HG02763 (cell line): Measurements from ENCODE around the gene MACROD2.
"Not testable (repeated sequence)": the region's sequence is repeated elsewhere in the genome, so short reads cannot be mapped to it uniquely, and the experiment has no call there.

ENCODE experiments used
- ATAC-seq: cut with Tn5 transposase; IDR thresholded peaks from one replicate; pipeline ENCODE4 v1.9.1; 2021; ENCODE audit warnings: mild to moderate bottlenecking, moderate library complexity; ENCODE audit not compliant: unreplicated experiment

Gene MACROD2

DNA sequence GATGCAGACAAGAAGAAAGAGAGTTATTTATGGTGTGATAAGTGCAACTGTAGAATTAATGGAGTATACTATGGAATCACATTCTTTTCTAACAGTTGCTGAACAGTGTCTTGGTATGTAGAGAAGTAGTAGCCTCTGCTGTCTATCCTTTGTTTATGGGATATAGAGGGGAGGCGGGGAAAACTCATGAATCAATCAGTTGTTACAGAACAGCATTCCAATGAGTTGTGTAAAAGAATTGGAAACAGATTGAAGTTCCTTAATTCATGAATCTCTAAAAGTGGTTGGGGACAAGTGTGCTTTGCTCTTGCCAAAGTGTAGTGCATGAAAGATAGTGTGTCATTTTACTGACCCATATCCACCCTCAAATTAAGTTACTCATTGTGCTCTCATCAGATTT lies 264.4 kb downstream of the MACROD2 start:
- ATAC-seq = no peak

DNA sequence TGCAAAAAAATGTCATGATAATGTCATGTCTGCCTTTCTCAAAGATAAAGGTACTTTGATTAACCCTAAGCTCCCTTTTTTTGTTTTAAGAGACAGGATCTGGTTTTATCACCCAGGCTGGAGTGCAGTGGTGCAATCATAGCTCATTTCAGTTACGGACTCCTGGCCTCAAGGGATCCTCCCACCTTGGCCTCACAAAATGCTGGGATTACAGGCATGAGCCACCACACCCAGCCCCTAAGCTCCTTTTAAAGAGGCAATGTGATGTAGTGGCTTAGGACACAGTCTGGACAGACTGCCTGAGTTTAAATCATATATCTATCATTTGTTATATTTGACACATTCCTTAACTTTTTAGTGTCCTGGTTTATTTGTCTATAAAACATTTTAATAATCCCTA lies 265.1 kb downstream of the MACROD2 start:
- no peak for ATAC-seq

DNA sequence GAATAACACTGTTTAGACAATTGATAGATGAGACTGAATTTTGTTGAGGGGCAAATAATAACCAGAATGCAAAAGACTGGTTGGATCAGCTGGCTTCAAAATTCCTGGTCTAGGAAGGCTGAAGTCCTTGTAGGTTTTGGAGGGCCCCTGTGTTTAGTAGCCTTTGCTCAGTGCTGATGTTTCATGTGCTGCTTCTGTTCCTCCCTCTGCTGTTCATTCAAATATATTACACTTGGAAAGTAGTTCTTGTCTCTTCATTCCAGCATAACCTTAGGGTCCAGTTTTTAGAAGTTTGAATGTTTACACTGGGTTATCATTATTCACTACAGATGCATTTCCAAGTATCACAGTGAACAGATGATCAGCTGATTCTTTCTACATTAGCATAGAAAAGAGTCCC lies 269.6 kb downstream of the MACROD2 start:
- ATAC-seq = no peak

DNA sequence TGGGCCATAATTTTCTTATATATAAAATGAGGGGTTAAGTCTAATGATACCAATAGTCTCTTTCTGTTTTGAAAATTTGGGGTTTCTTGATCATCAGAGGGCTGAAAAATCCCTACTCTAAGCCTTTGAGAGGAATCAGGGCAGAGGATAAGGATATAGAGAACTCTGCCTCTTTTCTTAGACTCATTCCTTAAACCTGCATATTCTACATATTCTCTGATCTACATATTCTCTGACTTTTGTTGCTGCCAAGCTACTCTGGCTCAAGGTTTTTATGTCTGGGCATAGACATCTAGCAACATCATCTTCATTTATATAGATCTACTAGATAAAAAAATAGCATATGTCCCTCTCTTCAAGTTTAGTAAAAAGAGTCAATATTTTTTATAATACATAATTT lies 270.9 kb downstream of the MACROD2 start:
- ATAC-seq = no peak

DNA sequence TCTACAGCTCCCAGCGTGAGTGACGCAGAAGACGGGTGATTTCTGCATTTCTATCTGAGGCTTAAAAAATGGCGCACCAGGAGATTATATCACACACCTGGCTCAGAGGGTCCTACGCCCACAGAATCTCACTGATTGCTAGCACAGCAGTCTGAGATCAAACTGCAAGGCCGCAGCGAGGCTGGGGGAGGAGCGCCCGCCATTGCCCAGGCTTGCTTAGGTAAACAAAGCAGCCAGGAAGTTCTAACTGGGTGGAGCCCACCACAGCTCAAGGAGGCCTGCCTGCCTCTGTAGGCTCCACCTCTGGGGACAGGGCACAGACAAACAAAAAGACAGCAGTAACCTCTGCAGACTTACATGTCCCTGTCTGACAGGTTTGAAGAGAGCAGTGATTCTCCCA lies 275.4 kb downstream of the MACROD2 start:
- not testable (repeated sequence) for ATAC-seq

DNA sequence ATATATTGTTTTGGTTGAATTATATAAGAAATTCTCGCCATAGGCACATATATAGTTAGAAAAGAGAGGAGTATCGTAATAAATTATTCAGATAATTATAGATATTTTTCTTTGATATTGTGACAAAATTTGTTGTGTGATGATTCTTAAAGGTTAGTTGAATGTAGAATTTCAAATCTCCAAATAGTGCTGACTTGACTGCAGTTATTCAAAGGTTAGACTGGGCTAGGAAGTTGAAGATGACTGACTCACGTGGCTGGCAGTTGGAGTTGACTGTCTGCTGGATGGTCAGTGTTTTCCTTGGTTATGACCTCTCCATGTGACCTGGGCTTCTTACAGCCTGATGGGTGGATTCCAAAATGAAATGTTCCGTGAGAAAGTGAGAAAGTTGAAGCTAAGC lies 286.8 kb downstream of the MACROD2 start:
- no peak for ATAC-seq

DNA sequence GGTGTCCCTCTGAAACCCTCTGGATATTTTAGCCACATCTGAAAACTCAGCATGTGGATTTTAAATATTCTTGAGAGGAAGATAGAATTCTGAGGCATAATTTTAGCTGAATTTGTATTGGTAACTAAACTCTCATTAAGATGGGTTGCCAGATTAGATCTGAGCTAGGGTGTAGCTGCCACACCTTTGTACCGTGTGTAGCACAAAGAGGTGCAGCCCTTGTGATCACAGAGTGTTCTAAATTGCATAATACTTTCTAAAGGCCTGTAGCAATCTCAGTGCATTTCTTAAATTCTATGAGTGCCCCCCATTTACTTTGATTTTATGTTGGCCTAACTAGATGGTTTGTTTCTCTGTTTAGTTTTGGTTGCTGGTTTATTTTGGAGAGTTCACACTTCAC lies 289.1 kb downstream of the MACROD2 start:
- ATAC-seq = no peak

DNA sequence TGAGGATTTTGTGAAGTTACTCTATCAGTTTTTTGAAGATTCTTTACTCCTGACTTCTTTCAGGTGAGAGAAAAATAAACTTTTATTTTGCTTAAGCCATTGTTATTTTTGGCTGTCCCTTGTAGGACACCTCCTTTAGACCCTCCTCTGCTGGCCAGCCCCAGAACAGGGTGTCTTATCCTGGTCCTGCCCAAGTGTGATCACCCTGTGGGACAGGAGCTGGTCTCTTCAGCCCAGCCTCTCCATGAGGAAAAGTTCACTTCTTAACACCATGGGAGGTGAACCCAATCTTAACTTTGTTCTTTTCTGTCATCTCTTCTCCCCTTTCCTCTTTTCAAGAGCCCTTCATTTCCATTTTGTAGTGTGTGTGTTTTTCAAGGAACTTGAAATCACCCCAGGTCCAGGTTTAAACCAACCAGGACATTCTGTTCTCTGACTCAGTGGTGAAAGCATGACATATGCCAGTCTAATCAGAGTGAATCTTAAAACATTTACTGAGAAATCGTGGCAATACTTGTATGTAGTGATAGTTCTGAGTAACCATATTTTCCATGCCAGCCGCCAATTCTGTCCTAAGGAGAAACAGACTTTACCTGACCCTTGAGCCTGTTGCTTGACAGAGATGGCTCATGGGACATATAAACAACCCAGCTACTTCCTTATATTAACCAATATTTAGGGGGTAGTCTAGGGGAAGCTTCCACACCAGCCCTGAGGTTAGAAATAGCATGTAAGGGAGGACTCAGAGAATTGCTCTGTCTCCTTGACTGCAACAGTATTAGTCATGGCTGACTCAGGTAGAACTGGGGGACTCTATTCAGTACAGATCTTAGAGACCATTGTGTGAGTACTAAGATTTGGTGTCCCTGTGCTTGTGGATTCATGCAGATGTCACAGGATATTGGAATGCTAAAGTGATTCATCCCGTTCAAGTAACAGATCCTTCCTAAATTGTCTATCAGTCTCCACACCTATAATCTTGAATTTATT lies 293.3 kb downstream of the MACROD2 start:
- no peak for ATAC-seq

DNA sequence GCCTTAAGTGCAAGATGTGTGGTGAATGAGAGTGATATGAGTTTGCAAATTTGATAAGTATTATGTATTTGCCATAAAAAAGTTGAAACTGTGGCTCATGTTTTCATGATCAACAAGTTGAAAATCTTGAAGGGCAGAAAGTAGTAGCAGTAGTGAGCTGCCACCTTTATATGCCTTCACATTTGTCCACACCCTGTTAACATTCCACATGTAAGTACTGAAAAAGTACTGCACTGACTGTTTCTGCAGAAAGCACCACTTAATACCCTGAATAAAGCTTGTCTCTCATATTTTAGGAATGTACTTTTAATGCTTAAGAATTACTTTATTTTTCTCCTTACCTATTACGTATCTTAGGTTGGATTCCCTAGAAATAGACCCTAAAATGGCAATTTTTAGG lies 296.2 kb downstream of the MACROD2 start:
- ATAC-seq = no peak

DNA sequence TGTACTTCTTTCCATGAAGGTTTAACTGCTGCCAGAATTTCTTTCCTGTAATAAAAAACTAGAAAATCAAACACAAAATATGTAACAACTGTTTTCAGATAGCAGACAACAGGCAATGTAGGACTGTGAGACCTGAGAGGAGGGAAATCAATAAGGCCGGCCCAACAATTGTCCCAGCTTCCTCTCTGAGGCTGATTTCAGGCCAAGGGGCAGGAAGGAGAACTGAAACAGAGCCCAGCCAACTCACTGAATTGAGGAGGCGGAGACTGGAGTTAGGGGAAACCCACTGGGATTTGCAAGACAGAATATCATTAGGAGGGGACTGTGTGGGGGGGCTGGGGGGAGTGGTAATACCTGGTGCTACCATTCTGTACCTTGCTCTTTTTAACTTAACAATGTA lies 299.9 kb downstream of the MACROD2 start:
- ATAC-seq = no peak

DNA sequence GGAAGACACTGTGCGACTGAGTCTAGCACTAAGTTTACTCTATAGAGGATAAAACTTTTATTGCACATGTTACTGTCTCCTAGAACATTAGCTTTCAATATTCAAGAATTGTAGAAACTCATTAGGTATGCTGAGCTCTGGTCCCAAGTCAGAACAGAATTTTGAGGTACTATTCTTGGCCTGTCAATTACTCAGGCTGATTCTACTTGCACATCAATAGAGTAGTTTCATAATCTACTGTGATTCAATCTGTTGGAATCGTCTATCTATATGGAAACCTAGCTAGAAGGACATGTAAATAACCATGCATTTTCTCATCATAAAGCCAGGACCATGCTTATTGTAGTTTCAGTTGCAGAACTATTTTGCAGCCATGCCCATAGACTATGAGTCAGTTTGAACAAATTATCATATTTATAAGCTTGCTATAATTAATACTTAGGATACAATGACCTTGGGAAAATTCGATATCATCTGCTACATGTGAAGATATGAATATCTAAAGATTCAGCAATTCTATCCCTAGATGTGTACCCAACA lies 300.5 kb downstream of the MACROD2 start:
- ATAC-seq = no peak

DNA sequence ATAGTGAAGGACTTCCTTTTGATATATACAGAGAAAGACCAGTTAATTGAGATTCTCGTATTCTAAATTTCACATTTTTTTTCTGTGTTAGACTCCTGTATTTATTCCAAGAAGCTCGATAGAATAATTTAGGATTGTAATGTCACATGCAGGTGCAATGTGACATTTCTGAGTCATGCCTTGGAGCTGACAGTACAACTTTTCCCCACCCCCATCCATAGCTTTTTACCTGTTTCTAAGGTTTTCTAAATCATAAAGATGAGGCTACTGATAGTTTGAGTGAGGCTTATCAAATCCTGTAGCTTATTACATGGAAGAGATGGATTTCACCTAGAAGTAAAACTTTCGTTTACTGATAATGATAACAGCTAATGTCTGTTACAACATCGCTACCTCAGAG lies 304.5 kb downstream of the MACROD2 start:
- no peak for ATAC-seq

DNA sequence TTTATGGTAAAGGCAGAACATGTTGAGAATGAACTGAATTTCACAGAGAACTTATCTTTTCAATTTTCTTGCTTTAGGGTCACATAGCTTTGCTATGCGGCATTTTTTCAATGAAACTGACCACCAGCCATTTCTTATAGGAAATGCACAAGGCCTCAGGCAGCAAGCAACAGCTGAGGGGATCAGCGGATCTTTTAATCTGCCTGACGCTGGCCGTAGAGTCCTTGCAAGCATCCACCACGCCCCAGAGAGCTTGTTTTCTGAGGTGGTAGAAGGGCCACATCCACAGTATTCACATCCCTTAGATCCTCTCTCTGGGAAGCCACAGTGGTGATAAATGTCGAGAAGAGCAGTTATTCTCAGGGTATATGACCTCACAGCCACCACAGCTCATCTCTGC lies 307.8 kb downstream of the MACROD2 start:
- no peak for ATAC-seq

DNA sequence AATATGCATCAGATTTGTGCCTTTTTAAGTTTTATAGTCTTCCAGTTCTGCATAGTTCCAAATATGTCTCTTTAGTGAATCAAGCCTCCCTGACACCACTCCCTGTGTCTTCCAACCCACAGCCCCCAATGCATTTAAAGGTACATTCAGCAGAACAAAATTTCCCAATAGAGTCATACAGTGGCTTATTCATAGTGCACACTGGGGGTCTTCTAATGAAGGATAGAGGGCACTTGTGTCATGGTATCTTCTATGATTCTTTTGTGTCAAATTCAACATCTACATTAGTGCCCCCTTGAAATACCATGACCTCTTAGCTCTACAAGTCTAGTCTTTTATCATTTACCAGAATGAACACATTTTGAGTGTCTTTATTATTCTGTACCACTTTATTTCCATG lies 308.3 kb downstream of the MACROD2 start:
- ATAC-seq = no peak

DNA sequence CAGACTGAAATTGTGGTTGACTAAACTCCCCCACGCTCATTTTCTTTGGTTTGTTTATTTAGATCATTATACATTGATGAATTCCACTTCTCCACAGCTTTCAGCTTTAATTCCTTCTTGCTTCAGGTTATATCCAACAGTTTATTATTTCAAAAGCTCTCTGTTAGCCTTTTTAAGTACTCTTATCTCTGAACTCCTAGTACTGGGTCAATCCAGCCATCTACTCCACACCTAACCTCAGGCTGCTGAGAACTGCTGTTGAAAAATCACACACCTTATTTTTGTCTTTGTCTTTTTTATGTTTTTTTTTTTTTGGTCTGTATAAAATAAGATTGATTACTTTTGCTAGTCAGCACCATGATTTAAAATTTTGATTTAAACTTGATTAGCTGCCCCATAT lies 309.2 kb downstream of the MACROD2 start:
- no peak for ATAC-seq

DNA sequence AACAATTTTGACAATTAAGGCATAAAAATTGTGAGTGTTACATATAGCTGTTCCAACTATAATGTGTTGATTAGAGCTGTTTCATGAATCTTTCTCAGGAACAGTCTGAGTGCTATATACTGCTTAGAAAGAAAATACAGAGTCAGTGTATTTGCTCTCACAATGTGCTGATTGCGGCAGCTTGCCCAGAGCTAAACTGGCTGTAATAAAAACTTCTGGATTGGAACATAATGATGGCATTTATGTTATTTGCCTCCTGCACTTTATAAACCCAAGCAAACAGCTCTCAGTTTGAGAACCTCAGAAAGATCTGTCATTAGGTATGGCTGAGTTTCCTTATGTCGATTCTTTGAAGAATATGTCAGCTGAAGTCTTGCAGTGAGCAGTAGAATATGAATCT lies 312.6 kb downstream of the MACROD2 start:
- ATAC-seq = no peak

DNA sequence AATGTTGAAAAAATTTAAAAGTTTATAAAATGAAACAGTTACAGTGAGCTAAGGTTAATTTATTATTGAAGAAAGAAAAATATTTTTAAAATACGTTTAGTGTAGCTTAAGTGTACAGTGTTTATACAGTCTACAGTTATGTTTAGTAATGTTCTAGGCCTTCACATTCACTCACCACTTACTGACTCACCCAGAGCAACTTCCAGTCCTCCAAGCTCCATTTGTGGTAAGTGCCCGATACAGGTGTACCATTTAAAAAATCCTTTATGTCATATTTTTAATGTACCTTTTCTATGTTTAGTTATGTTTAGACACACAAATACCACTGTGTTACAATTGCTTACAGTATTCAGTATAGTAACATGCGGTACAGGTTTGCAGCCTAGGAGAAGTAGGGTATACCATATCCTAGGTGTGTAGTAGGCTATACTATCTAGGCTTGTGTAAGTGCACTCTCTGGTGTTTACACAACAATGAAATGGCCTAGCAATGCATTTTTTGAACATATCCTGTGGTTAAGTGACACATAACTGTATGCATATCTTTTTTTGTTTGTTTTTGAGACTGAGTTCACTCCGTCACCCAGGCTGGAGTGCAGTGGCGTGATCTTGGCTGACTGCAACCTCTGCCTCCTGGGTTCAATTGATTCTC lies 315.8 kb downstream of the MACROD2 start:
- no peak for ATAC-seq

DNA sequence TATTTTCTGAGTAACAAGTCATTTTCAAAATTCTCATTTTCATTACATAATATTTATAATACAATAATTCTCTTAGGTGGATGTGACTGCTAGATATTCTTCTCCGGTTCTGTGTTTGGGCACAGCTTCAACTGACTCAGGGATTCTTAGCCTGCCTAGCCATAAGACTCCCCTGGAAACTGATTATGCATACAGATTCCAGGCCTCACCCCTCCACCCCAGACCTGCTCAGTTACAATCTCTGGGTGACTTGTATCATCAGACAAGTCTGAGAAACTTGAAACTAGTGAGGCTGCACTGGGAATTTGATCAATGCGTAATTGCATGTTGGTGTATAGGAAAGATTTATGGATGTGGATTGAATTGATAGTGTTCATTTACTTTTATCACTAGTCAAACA lies 316.7 kb downstream of the MACROD2 start:
- no peak for ATAC-seq

DNA sequence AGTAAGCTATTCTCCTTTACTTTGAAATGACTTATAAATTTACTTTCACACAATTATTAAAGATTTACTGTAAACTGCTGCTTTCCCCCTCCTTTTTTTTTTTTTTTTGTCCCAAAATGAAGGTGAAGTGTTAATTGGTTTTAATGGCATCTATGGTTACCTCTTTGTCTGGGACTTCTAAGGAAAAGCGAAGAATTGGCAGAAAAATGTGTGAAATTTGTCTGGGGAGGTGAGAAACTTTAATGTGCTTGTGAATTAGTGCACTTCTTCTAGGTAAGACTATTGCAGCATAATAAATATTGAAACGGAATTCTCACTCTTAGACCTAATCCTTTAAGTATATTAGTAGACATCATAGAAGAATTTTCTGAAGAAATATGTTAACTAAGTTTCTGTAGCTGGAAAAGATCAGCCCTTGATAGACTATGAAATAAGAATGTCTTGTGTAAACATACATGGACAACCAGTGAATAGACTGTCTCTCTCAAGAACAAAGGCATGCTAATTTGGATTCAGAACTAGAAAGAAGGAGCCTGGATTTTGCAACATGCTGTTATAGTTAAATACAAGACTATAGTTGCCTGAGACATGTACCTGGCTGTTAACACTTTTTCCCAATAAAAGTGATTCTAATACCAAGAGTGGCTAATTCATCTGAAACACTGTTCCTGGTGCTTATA lies 318.2 kb downstream of the MACROD2 start:
- ATAC-seq = no peak

DNA sequence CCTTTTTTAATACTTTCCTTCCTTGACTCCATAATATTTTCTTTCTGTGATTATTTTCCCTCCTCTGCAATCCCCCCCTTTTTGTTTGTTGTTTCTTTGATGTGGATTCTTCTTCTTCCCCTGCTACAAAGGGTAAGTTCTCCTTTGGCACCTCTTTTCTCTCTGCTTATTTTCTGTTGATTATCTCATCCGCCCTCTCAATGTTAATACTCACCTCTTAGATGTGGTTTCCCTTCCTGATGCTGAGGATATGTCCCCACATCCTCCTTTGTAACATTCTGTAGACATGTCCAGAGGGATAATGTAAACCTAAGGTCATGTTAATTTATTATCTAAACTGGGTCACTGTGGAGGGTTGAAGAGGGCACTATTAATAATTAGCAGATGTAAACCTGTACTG lies 324.4 kb downstream of the MACROD2 start:
- no peak for ATAC-seq

DNA sequence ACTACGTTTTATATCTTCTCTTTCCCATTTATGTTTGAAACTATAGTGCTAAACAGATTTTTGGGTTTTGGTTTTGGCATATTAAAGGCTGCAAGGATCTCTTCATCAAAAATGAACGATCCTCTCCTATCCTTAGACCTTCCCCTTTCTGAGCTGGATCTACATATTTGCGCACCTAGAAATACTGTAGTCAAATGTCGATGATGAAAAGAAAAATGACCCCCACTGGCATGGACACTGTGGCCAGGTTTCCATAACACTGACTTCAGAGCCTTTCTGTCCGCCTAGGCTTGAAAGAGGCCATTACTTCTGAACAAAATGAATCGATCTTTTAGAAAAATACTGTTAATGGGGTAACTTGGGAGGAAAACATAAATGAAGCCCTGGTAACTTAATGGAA lies 336.3 kb downstream of the MACROD2 start:
- ATAC-seq = no peak

DNA sequence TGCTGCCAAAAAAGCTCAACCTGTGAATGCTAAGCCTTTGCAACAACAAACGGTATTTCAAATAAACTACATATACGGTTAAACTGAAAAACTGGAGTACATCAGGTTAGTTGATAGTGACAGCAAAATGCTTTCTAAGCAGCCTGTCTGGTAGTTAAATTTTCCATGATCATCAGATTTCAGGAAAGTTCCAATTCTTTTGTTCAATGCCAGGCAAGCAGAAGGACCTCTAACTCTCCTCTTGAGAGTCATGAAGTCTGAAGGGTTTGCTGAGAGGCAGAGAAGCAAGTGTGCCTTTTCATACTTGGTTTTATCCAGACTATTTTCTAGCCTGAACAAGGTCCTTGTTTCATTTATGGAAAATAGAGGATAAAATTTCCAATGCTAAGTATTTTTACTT lies 337.6 kb downstream of the MACROD2 start:
- ATAC-seq = no peak
